ENCODE data around the gene CIART. TPM values are rescaled to one million over a fixed set of nuclear protein-coding genes. Genes with fewer than 3 reads are reported as not detected.
A peak's percentile ranks its signal among the peaks of the same experiment; 100 is the strongest.

The CIART gene
- total RNA-seq, 1 experiment from 2014 or later, result 3.4 TPM

DNA sequence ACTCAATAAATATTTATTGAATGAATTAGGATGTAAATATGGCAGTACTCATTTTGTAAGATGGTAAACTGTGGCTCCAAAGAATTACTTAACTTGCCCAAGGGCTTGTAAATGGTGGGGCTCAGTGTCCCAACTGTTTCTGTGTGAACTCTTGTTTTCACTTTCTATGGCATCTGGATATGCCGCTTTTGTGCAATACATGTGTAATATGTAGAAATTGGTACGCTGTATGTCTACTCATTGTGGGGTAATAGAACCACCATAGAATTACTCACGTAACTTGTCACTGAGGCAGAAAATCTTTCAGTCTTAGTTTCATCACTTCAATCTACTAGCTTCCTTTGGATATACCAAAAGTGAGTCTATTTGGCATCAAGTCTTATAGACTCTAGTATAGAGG lies 40.0 kb downstream of the CIART start:
- no peaks in the 10 kb centered on the region for H3K9me3 ChIP-seq (ENCODE audit: control insufficient read depth, insufficient read depth, low read depth, low read length)
- DNase-seq (ENCODE audit: low read depth, low spot score), result no peak
- H3K36me3 ChIP-seq (ENCODE audit: control insufficient read depth, insufficient read depth, low read length), result peaks cover 32% of the 10 kb centered on the region
- ChIA-PET POLR2A (interaction anchor here (0.6 kb wide), 1 partner anchor 37 kb away, joined by 8 read pairs; no protein-coding TSS in a partner anchor), CTCF (no interaction called here)
- intact Hi-C loops (cut with micrococcal nuclease; ENCODE audit: unreplicated experiment) (no loop called here), in situ Hi-C loops (cut with HindIII; ENCODE audit: low pct_unique_long_range_greater_than_20kb, low sequenced_read_pairs) (no loop called here)
- no peak for ATAC-seq
- BruUV-seq (replicated peaks), result no TSS peak
- no peaks in the 10 kb centered on the region for H3K27me3 ChIP-seq (ENCODE audit: control insufficient read depth, insufficient read depth, low read length)
- TF ChIP-seq SIN3A (IDR thresholded peaks at IDR 0.05; ENCODE audit: borderline replicate concordance, insufficient read depth, low read depth, low read length) (no peak), POLR2AphosphoS5 (IDR thresholded peaks at IDR 0.05; ENCODE audit: low read depth, low read length) (no peak), CTCF (IDR thresholded peaks at IDR 0.05) (no peak), TCF7L2 (IDR thresholded peaks at IDR 0.05; ENCODE audit: low read depth, low read length) (no peak)
- TF ChIP-seq, protein P1, sequence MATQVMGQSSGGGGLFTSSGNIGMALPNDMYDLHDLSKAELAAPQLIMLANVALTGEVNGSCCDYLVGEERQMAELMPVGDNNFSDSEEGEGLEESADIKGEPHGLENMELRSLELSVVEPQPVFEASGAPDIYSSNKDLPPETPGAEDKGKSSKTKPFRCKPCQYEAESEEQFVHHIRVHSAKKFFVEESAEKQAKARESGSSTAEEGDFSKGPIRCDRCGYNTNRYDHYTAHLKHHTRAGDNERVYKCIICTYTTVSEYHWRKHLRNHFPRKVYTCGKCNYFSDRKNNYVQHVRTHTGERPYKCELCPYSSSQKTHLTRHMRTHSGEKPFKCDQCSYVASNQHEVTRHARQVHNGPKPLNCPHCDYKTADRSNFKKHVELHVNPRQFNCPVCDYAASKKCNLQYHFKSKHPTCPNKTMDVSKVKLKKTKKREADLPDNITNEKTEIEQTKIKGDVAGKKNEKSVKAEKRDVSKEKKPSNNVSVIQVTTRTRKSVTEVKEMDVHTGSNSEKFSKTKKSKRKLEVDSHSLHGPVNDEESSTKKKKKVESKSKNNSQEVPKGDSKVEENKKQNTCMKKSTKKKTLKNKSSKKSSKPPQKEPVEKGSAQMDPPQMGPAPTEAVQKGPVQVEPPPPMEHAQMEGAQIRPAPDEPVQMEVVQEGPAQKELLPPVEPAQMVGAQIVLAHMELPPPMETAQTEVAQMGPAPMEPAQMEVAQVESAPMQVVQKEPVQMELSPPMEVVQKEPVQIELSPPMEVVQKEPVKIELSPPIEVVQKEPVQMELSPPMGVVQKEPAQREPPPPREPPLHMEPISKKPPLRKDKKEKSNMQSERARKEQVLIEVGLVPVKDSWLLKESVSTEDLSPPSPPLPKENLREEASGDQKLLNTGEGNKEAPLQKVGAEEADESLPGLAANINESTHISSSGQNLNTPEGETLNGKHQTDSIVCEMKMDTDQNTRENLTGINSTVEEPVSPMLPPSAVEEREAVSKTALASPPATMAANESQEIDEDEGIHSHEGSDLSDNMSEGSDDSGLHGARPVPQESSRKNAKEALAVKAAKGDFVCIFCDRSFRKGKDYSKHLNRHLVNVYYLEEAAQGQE (IDR thresholded peaks at IDR 0.05; ENCODE audit: insufficient read depth in 1 of 2, low read depth in 2 of 2, low read length in 1 of 2), result no peak
- peaks cover 6% of the 10 kb centered on the region; the same call in 1 of the 2 replicates for H3K4me1 ChIP-seq (ENCODE audit: control insufficient read depth, insufficient read depth, low read length)
- H3K27ac ChIP-seq (ENCODE audit: low read length), result peak overlapping the region; percentile 99
- peak overlapping the region; percentile 76 to 97 for H3K4me3 ChIP-seq (ENCODE audit: low read depth in 2 of 2, low read length in 2 of 2)

DNA sequence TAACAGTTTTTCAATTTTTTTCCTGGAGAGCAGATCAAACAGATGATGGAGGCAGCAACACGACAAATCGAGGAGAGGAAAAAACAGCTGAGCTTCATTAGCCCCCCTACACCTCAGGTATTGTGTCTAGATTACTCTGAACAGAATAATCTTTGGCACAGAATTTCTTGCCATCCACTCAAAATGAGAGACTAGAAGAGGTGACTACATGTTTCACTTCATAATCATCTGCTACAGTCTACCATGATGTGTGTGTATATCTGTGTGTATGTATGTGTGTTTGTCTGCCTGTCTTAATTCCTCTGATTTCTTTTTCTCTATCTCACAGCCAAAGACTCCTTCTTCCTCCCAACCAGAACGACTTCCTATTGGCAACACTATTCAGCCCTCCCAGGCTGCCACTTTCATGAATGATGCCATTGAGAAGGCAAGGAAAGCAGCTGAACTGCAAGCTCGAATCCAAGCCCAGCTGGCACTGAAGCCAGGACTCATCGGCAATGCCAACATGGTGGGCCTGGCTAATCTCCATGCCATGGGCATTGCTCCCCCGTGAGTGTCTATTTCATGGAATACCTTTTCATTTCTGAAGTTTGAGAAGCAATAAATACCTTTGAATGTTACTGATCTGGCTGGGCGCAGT lies 50.4 kb downstream of the CIART start:
- in situ Hi-C loops (cut with HindIII; ENCODE audit: low pct_unique_long_range_greater_than_20kb, low sequenced_read_pairs), result no loop called here
- peaks cover 37% of the 10 kb centered on the region for H3K36me3 ChIP-seq (ENCODE audit: control insufficient read depth, insufficient read depth, low read length)
- H3K4me3 ChIP-seq (ENCODE audit: low read depth in 2 of 2, low read length in 2 of 2), result no peak overlapping the region
- no peaks in the 10 kb centered on the region for H3K27me3 ChIP-seq (ENCODE audit: control insufficient read depth, insufficient read depth, low read length)
- H3K9me3 ChIP-seq (ENCODE audit: control insufficient read depth, insufficient read depth, low read depth, low read length), result no peaks in the 10 kb centered on the region
- TF ChIP-seq SIN3A (IDR thresholded peaks at IDR 0.05; ENCODE audit: borderline replicate concordance, insufficient read depth, low read depth, low read length) (no peak), TCF7L2 (IDR thresholded peaks at IDR 0.05; ENCODE audit: low read depth, low read length) (no peak), POLR2AphosphoS5 (IDR thresholded peaks at IDR 0.05; ENCODE audit: low read depth, low read length) (no peak), CTCF (IDR thresholded peaks at IDR 0.05) (no peak)
- TF ChIP-seq, protein P1 (IDR thresholded peaks at IDR 0.05; ENCODE audit: insufficient read depth in 1 of 2, low read depth in 2 of 2, low read length in 1 of 2), result no peak
- DNase-seq (ENCODE audit: low read depth, low spot score) (no peak), ATAC-seq (0 out of 2 replicates have a peak, but pooled peaks have one; percentile 27)
- BruUV-seq (replicated peaks), result no TSS peak
- H3K27ac ChIP-seq (ENCODE audit: low read length), result no peak overlapping the region
- ChIA-PET POLR2A (no interaction called here), CTCF (no interaction called here)
- intact Hi-C loops (cut with micrococcal nuclease; ENCODE audit: unreplicated experiment), result no loop called here
- no peaks in the 10 kb centered on the region for H3K4me1 ChIP-seq (ENCODE audit: control insufficient read depth, insufficient read depth, low read length)

All from Panc1 (cell line).